Hepatocyte (in vitro differentiated cells): ENCODE results near the gene ARHGAP28. TPM values are rescaled to one million over a fixed set of nuclear protein-coding genes. Genes with fewer than 3 reads are reported as not detected.

Experiments used
- DNase-seq: peaks from one replicate; pipeline ENCODE4 v3.0.0-alpha.2; 2016; ENCODE audit warnings: low spot score
- H2AFZ ChIP-seq: fragments of 200-600 bp; sonication (generic); 2 replicates; pipeline ENCODE4 v1.6.0; 2016; ENCODE audit warnings: antibody characterized with exemption, mild to moderate bottlenecking
- H3K27ac ChIP-seq: fragments of 200-600 bp; sonication (generic); 2 replicates; pipeline ENCODE4 v1.5.1; 2016; ENCODE audit warnings: mild to moderate bottlenecking
- H3K27me3 ChIP-seq: fragments of 200-600 bp; sonication (generic); 2 replicates; pipeline ENCODE4 v1.6.1; 2016
- H3K36me3 ChIP-seq: fragments of 200-600 bp; sonication (generic); replicated peaks from 2 replicates; pipeline ENCODE4 v1.5.1; 2016; ENCODE audit warnings: low read depth; ENCODE audit not compliant: insufficient read depth
- H3K4me1 ChIP-seq: fragments of 200-600 bp; sonication (generic); 2 replicates; pipeline ENCODE4 v1.5.1; 2016; ENCODE audit warnings: mild to moderate bottlenecking, moderate library complexity; ENCODE audit not compliant: insufficient read depth
- H3K4me2 ChIP-seq: fragments of 200-600 bp; sonication (generic); 2 replicates; pipeline ENCODE4 v1.6.0; 2016
- H3K4me3 ChIP-seq: fragments of 200-600 bp; sonication (generic); 2 replicates; pipeline ENCODE4 v1.5.1; 2016; ENCODE audit warnings: mild to moderate bottlenecking
- H3K79me2 ChIP-seq: fragments of 200-600 bp; sonication (generic); 2 replicates; pipeline ENCODE4 v1.6.0; 2017; ENCODE audit warnings: mild to moderate bottlenecking
- H3K9me2 ChIP-seq: fragments of 200-600 bp; sonication (generic); replicated peaks from 2 replicates; pipeline ENCODE4 v1.6.0; 2017; ENCODE audit warnings: mild to moderate bottlenecking; ENCODE audit not compliant: insufficient read depth
- H3K9me3 ChIP-seq: fragments of 200-600 bp; sonication (generic); 2 replicates; pipeline ENCODE4 v1.5.1; 2016; ENCODE audit warnings: low read depth, mild to moderate bottlenecking
- H4K20me1 ChIP-seq: fragments of 200-600 bp; sonication (generic); 2 replicates; pipeline ENCODE4 v1.6.0; 2016; ENCODE audit warnings: mild to moderate bottlenecking; ENCODE audit not compliant: insufficient read depth, poor library complexity, severe bottlenecking
- CTCF ChIP-seq: fragments of 200-600 bp; sonication (generic); IDR thresholded peaks from 2 replicates; pipeline ENCODE4 v1.5.1; 2016; ENCODE audit warnings: antibody characterized with exemption, mild to moderate bottlenecking; ENCODE audit not compliant: poor library complexity
- EZH2 ChIP-seq: fragments of 200-600 bp; sonication (generic); IDR thresholded peaks from 2 replicates; pipeline ENCODE4 v1.6.1; 2016; ENCODE audit warnings: antibody characterized with exemption, mild to moderate bottlenecking, borderline replicate concordance
- EZH2phosphoT487 ChIP-seq: fragments of 200-600 bp; sonication (generic); IDR thresholded peaks from one replicate; pipeline ENCODE4 v1.6.1; 2018; ENCODE audit warnings: antibody characterized with exemption, mild to moderate bottlenecking, low read depth, moderate library complexity; ENCODE audit not compliant: unreplicated experiment, severe bottlenecking
- WGBS: methylation state at CpG from one replicate; pipeline ENCODE4 v1.1.6; 2016; ENCODE audit warnings: low lambda C conversion rate; ENCODE audit errors: missing lambda C conversion rate; 5-methylcytosine and 5-hydroxymethylcytosine counted together
- polyA plus RNA-seq: library from polyadenylated mRNA; unstranded; fragments of >200 nt; fragmentation: Nextera tagmentation; extraction: Ambion mirVana; gene quantifications from 2 replicates; pipeline ENCODE4 v1.2.1, GENCODE V29; 2016
- total RNA-seq: library from RNA; depleted of rRNA; stranded (reverse); fragments of >200 nt; gene quantifications from 2 replicates; pipeline ENCODE4 v1.2.3, GENCODE V29; 2014

The ARHGAP28 gene
- total and polyA plus RNA-seq, 2 experiments from 2014 or later, result 23.5 to 60.7 TPM

GRCh38 chr18:6747646-6748045 is 18.1 kb downstream of the ARHGAP28 start:
- DNase-seq, result no peak
- H3K9me2 ChIP-seq, result no peaks in the 10 kb centered on the region
- no peak for TF ChIP-seq CTCF
- no peak overlapping the region for H3K27ac ChIP-seq
- H3K79me2 ChIP-seq, result peaks cover 88% of the 10 kb centered on the region
- no peak overlapping the region for H3K4me3 ChIP-seq
- no peak overlapping the region for H3K4me2 ChIP-seq
- H3K9me3 ChIP-seq, result no peaks in the 10 kb centered on the region
- H2AFZ ChIP-seq, result no peak overlapping the region
- peaks cover 21% of the 10 kb centered on the region for H3K4me1 ChIP-seq
- 48% methylated on average over 2 of the region's 2 CpGs for WGBS
- no peaks in the 10 kb centered on the region for H3K27me3 ChIP-seq
- no peaks in the 10 kb centered on the region for H3K36me3 ChIP-seq
- H4K20me1 ChIP-seq, result no peaks in the 10 kb centered on the region

GRCh38 chr18:6748241-6748640 is 18.7 kb downstream of the ARHGAP28 start:
- Histone ChIP-seq H3K4me1 (peaks cover 26% of the 10 kb centered on the region), H3K27ac (no peak overlapping the region), H3K27me3 (no peaks in the 10 kb centered on the region), H3K4me3 (no peak overlapping the region), H4K20me1 (no peaks in the 10 kb centered on the region), H3K4me2 (no peak overlapping the region), H2AFZ (no peak overlapping the region), H3K9me3 (no peaks in the 10 kb centered on the region), H3K36me3 (no peaks in the 10 kb centered on the region), H3K9me2 (no peaks in the 10 kb centered on the region), H3K79me2 (peaks cover 87% of the 10 kb centered on the region)
- 98% methylated on average over 2 of the region's 2 CpGs for WGBS
- no peak for DNase-seq
- TF ChIP-seq EZH2phosphoT487 (no peak), EZH2 (no peak), CTCF (no peak)

- TF ChIP-seq CTCF (no peak), EZH2phosphoT487 (no peak), EZH2 (no peak)
- WGBS, result 84% methylated on average over 1 of the region's 1 CpG
- H3K27me3 ChIP-seq, result no peaks in the 10 kb centered on the region
Observed at GRCh38 chr18:6750411-6750810, 20.9 kb downstream of the ARHGAP28 start.

GRCh38 chr18:6751222-6751621 is 21.7 kb downstream of the ARHGAP28 start:
- Histone ChIP-seq H3K27me3 (no peaks in the 10 kb centered on the region), H3K36me3 (no peaks in the 10 kb centered on the region), H3K27ac (peak overlapping the region; percentile 80), H3K9me2 (no peaks in the 10 kb centered on the region), H3K4me3 (no peak overlapping the region), H3K4me2 (no peak overlapping the region), H2AFZ (no peak overlapping the region), H3K4me1 (peaks cover 25% of the 10 kb centered on the region), H3K9me3 (no peaks in the 10 kb centered on the region), H3K79me2 (peaks cover 85% of the 10 kb centered on the region), H4K20me1 (no peaks in the 10 kb centered on the region)
- DNase-seq, result no peak
- no peak for TF ChIP-seq CTCF
- no peak for TF ChIP-seq EZH2
- TF ChIP-seq EZH2phosphoT487, result no peak
- 78% methylated on average over 2 of the region's 2 CpGs for WGBS

More at GRCh38 chr18:6750411-6750810, 20.9 kb downstream of the ARHGAP28 start:
- H2AFZ ChIP-seq, result no peak overlapping the region
- H3K36me3 ChIP-seq, result no peaks in the 10 kb centered on the region
- no peaks in the 10 kb centered on the region for H3K9me3 ChIP-seq
- H3K4me2 ChIP-seq, result no peak overlapping the region
- no peaks in the 10 kb centered on the region for H3K9me2 ChIP-seq
- peak overlapping the region; percentile 12 for H3K27ac ChIP-seq
- no peak for DNase-seq
- H3K4me3 ChIP-seq, result no peak overlapping the region
- H3K4me1 ChIP-seq, result peaks cover 30% of the 10 kb centered on the region
- no peaks in the 10 kb centered on the region for H4K20me1 ChIP-seq
- H3K79me2 ChIP-seq, result peaks cover 85% of the 10 kb centered on the region
